Measurements from ENCODE around the gene CYFIP2. TPM values are rescaled to one million over a fixed set of nuclear protein-coding genes. Genes with fewer than 3 reads are reported as not detected.

CYFIP2 gene
- total and polyA plus RNA-seq, 10 of the 15 experiments (the other 5 are each of a cell fraction or from before 2014, with no cell fraction given): 43.4 to 173 (median 96.0) TPM

DNA sequence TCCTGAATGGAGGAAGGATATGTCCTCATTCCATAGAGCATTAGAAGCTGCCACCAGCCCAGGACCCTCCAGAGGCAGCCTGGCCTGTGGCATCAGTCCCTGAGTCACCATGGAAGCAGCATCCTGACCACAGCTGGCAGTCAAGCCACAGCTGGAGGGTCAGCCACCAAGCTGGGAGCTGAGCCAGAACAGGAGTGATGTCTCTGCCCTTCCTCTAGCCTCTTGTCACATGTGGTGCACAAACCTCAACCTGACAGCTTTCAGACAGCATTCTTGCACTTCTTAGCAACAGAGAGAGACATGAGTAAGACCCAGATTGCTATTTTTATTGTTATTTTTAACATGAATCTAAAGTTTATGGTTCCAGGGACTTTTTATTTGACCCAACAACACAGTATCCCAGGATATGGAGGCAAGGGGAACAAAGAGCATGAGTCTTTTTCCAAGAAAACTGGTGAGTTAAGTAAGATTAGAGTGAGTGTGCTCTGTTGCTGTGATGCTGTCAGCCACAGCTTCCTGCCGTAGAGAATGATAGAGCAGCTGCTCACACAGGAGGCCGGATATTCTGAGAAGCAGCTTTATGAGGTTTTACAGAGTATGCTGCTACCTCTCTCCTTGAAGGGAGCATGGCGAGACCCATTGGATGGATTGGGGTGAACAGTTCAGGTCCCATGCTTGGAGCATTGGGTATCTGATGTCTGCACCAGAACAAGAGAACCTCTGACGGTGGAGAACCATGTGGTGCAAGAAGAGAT is 13.0 kb upstream of the CYFIP2 start (continued):
- TF ChIP-seq, protein P1, sequence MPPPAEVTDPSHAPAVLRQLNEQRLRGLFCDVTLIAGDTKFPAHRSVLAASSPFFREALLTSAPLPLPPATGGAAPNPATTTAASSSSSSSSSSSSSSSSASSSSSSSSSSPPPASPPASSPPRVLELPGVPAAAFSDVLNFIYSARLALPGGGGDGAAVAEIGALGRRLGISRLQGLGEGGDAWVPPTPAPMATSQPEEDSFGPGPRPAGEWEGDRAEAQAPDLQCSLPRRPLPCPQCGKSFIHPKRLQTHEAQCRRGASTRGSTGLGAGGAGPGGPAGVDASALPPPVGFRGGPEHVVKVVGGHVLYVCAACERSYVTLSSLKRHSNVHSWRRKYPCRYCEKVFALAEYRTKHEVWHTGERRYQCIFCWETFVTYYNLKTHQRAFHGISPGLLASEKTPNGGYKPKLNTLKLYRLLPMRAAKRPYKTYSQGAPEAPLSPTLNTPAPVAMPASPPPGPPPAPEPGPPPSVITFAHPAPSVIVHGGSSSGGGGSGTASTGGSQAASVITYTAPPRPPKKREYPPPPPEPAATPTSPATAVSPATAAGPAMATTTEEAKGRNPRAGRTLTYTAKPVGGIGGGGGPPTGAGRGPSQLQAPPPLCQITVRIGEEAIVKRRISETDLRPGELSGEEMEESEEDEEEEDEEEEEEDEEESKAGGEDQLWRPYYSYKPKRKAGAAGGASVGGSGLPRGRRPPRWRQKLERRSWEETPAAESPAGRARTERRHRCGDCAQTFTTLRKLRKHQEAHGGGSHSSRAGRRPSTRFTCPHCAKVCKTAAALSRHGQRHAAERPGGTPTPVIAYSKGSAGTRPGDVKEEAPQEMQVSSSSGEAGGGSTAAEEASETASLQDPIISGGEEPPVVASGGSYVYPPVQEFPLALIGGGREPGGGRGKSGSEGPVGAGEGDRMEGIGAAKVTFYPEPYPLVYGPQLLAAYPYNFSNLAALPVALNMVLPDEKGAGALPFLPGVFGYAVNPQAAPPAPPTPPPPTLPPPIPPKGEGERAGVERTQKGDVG (CRISPR knock-in tag; IDR thresholded peaks at IDR 0.05): no peak
- TF ChIP-seq SMARCA5 (IDR thresholded peaks at IDR 0.05) (no peak), PAX8 (IDR thresholded peaks at IDR 0.05) (no peak), NBN (IDR thresholded peaks at IDR 0.05) (no peak), RELA (IDR thresholded peaks at IDR 0.05; ENCODE audit: borderline replicate concordance, partially characterized antibody) (no peak), CBFB (IDR thresholded peaks at IDR 0.05; ENCODE audit: low read depth) (peak; percentile 53; the same call in 1 of the 2 replicates), FOS (IDR thresholded peaks at IDR 0.05; ENCODE audit: borderline replicate concordance, extremely low read depth, insufficient read length) (no peak), NFXL1 (IDR thresholded peaks at IDR 0.05; ENCODE audit: borderline replicate concordance) (no peak), BHLHE40 (IDR thresholded peaks at IDR 0.05; ENCODE audit: borderline replicate concordance in 1 of 2, low read depth in 2 of 2, low read length in 1 of 2) (peak; percentile 58 to 62; a peak in 3 of 4 replicates), SREBF1 (IDR thresholded peaks at IDR 0.05; ENCODE audit: low read length) (no peak), POLR2AphosphoS2 (IDR thresholded peaks at IDR 0.05; ENCODE audit: low read depth, low read length) (no peak), BRCA1 (IDR thresholded peaks at IDR 0.05; ENCODE audit: low read depth, low read length) (no peak), FOXK2 (IDR thresholded peaks at IDR 0.05) (no peak), ZZZ3 (IDR thresholded peaks at IDR 0.05; ENCODE audit: control insufficient read depth, insufficient read length, low read depth) (no peak)
- TF ChIP-seq, protein P2, sequence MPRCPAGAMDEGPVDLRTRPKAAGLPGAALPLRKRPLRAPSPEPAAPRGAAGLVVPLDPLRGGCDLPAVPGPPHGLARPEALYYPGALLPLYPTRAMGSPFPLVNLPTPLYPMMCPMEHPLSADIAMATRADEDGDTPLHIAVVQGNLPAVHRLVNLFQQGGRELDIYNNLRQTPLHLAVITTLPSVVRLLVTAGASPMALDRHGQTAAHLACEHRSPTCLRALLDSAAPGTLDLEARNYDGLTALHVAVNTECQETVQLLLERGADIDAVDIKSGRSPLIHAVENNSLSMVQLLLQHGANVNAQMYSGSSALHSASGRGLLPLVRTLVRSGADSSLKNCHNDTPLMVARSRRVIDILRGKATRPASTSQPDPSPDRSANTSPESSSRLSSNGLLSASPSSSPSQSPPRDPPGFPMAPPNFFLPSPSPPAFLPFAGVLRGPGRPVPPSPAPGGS (IDR thresholded peaks at IDR 0.05; ENCODE audit: borderline replicate concordance, insufficient read depth, low read depth, low read length, poor library complexity, severe bottlenecking): no peak
- TF ChIP-seq, protein P3, sequence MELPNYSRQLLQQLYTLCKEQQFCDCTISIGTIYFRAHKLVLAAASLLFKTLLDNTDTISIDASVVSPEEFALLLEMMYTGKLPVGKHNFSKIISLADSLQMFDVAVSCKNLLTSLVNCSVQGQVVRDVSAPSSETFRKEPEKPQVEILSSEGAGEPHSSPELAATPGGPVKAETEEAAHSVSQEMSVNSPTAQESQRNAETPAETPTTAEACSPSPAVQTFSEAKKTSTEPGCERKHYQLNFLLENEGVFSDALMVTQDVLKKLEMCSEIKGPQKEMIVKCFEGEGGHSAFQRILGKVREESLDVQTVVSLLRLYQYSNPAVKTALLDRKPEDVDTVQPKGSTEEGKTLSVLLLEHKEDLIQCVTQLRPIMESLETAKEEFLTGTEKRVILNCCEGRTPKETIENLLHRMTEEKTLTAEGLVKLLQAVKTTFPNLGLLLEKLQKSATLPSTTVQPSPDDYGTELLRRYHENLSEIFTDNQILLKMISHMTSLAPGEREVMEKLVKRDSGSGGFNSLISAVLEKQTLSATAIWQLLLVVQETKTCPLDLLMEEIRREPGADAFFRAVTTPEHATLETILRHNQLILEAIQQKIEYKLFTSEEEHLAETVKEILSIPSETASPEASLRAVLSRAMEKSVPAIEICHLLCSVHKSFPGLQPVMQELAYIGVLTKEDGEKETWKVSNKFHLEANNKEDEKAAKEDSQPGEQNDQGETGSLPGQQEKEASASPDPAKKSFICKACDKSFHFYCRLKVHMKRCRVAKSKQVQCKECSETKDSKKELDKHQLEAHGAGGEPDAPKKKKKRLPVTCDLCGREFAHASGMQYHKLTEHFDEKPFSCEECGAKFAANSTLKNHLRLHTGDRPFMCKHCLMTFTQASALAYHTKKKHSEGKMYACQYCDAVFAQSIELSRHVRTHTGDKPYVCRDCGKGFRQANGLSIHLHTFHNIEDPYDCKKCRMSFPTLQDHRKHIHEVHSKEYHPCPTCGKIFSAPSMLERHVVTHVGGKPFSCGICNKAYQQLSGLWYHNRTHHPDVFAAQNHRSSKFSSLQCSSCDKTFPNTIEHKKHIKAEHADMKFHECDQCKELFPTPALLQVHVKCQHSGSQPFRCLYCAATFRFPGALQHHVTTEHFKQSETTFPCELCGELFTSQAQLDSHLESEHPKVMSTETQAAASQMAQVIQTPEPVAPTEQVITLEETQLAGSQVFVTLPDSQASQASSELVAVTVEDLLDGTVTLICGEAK (IDR thresholded peaks at IDR 0.05; ENCODE audit: borderline replicate concordance): no peak
- TF ChIP-seq, protein P4, sequence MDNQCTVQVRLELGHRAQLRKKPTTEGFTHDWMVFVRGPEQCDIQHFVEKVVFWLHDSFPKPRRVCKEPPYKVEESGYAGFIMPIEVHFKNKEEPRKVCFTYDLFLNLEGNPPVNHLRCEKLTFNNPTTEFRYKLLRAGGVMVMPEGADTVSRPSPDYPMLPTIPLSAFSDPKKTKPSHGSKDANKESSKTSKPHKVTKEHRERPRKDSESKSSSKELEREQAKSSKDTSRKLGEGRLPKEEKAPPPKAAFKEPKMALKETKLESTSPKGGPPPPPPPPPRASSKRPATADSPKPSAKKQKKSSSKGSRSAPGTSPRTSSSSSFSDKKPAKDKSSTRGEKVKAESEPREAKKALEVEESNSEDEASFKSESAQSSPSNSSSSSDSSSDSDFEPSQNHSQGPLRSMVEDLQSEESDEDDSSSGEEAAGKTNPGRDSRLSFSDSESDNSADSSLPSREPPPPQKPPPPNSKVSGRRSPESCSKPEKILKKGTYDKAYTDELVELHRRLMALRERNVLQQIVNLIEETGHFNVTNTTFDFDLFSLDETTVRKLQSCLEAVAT (IDR thresholded peaks at IDR 0.05): no peak
- TF ChIP-seq, protein P5, sequence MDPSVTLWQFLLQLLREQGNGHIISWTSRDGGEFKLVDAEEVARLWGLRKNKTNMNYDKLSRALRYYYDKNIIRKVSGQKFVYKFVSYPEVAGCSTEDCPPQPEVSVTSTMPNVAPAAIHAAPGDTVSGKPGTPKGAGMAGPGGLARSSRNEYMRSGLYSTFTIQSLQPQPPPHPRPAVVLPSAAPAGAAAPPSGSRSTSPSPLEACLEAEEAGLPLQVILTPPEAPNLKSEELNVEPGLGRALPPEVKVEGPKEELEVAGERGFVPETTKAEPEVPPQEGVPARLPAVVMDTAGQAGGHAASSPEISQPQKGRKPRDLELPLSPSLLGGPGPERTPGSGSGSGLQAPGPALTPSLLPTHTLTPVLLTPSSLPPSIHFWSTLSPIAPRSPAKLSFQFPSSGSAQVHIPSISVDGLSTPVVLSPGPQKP (IDR thresholded peaks at IDR 0.05; ENCODE audit: low read depth, low read length): no peak
